Skeletal muscle cell (primary cell): Measurements from ENCODE around the gene TEX26.
"Not testable (repeated sequence)": the region's sequence is repeated elsewhere in the genome, so short reads cannot be mapped to it uniquely, and the experiment has no call there.

Source experiments
- DNase-seq: peaks from one replicate; pipeline ENCODE4 v3.0.0-alpha.2; 2010; ENCODE audit warnings: low read depth
- H3K4me3 ChIP-seq: 2 replicates; pipeline ENCODE4 v1.5.1; 2011; ENCODE audit warnings: low read depth, mild to moderate bottlenecking, control low read depth, low read length, moderate library complexity

TEX26 gene

DNA sequence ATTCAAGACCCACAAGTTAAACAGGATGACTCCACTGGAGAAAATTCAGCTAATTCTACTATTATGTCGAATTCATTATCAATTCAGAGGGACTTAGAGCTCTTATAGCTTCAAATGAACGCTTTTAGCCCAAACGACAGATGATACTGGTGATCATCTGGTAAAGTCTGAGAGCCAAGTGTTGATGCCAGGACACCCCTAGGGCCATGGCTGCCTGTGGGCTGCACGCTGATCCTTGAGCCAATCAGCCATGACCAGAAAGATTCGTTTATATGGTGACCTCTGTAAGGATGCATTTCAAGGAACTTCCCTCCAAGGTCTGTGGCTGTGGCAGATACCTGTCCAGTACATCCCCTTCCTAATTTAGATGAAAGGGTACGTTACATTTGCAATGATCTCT is 15.5 kb upstream of the TEX26 start:
- DNase-seq, result no peak
- H3K4me3 ChIP-seq, result no peak overlapping the region

DNA sequence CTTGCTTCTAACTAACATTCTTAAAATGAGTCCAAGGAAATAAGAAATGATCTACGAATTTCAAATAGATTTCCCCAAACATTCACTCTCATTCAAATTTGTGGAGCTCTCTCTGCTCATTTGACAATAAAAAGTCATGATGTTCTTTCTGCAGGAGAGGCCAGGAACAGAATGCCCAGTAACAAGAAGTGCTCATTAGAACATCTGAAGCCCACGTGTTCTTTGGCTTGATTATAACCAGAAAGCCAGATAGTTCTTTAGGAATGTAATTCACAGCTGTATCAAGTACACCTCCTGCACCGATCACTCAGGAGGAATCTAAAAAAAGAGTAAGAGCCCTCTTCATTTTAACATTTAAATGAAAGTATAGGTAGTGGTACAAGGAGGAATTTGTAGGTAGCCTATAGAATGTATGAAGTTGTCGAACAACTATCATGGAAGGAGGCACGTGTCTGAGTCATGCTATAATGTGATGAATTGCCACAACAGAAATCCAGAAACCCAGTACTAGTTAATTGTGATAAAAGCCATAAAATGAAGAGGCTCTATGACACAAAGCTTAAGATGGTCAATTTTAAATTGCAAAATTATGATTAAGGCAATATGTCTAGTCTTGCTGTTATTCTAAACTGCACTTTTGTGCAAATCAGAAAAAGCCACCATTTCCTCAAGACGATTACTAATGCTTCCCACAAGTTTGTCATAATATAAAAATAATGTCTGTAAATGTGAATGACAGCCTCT is 13.6 kb upstream of the TEX26 start:
- H3K4me3 ChIP-seq, result no peak overlapping the region
- no peak for DNase-seq

DNA sequence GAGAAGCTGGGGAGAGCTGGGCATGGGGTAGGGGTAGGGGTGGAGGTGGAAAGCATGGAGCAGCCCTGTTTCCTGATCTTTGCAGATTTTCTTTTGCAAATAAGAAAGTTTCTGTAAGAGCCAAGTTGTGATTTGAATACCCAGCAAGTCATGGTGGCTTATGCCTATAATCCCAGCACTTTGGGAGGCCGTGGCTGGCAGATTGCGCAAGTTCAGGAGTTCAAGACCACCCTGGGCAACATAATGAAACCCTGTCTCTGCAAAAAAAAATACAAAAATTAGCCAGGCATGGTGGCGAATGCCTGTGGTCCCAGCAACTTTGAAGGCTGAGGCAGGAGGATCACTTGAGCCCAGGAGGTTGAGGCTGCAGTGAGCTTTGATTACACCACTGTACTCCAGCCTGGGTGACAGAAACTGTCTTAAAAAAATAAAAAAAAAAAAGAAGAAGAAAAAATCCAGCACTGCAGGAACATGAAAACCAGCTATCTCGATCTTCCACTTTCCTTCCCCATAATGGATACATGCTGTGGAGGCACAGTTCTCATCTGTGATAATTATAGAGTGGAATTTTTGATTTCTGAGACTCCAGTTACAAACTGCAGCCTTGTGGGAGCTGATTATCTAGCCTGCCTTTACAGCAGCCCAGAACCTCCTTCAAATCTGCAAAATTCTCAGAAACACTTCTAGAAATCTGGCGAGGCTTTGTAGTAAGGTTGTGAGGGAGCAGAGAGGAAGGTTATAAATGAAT is 12.1 kb upstream of the TEX26 start:
- no peak overlapping the region for H3K4me3 ChIP-seq
- DNase-seq, result no peak

DNA sequence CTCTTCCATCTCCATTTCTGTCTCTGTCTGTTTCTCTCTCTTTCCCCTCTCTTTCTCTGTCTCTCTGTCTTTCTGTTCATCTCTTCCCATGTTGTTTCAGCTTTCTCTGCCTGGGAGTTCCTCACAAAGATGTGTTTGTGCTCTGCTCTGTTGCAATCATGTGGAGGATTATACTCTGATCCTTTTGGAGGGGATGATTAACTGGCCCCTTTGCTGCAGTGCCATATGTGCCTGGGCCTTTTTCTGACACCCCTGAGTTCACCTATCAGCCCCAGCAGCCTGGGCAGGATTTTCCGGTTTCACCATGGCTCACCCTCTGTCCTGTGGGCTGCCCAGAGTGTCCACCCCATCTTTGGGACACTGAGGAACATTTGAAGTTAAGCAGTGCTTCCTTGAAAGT is 9.0 kb upstream of the TEX26 start:
- H3K4me3 ChIP-seq, result no peak overlapping the region
- no peak for DNase-seq

DNA sequence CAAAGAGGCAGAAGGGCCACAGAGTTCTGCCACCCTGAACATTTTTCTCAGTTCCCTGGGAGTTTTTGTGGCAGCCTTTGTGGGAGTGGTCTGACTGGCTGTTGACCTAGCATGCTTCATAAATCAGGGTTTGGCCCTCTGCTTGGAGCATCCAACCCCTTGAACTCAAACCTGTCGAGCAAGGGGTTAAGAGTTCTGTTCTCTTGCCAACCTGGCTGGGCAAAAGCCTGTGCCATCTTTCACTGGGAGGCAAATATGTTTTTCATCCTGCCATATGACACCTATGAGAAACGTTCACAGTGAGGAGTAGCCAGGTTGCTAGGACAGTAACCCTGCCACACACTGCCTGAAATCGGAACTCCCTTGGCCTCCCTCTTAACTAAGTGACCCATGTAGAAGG is 7.7 kb upstream of the TEX26 start:
- DNase-seq, result no peak

DNA sequence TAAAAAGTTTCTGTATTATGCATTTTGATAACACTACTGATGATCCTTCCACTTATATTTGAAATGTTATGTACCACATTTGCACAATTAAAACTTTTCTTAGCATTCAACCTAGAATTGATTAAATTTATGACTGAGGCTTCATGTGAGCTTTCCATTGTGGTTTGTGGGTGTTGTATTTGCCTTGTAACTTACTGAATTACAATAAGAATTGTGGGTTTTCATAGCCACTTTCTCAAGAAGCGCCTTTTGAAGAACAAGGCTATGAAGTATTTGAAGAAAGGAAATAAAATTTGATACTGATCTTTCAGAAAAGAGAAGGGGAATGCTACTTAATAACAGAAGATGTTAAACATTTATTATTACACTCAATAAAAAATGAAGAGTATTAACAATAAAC is 7.0 kb upstream of the TEX26 start:
- no peak overlapping the region for H3K4me3 ChIP-seq
- no peak for DNase-seq

More for the DNA sequence above, 7.7 kb upstream of the TEX26 start:
- H3K4me3 ChIP-seq, result no peak overlapping the region

DNA sequence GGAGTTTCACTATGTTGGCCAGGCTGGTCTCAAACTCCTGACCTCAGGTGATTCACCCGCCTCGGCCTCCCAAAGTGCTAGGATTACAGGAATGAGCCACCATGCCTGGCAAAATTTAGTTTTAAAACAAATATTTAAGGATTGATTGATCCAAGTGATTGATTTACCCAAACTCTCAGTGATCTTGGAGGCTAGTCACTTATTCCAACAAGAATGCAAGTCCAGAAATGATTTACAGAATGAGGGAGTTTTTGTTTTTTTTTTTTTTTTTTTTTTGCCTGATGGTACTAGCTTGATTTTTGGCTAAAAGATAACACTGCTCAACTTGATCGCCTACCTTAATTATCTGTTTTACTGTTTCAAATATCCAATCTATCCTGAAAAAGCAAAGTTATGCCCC is 5.7 kb upstream of the TEX26 start:
- H3K4me3 ChIP-seq, result no peak overlapping the region
- DNase-seq, result no peak

DNA sequence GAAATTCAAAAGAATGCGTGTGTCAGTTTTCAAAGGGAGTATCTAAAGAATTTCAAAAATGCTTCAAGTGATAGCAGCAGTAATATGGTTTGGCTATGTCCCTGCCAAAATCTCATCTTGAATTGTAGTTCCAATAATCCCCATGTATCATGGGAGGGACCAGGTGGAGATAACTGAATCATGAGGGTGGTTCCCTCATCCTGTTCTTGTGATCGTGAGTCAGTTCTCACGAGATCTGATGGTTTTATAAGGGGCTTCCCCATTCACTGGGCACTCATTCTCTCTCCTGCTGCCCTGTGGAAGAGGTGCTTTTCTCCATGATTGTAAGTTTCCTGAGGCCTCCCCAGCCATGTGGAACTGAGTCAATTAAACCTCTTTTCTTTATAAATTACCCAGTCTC is 5.3 kb upstream of the TEX26 start:
- not testable (repeated sequence) for DNase-seq, H3K4me3 ChIP-seq

DNA sequence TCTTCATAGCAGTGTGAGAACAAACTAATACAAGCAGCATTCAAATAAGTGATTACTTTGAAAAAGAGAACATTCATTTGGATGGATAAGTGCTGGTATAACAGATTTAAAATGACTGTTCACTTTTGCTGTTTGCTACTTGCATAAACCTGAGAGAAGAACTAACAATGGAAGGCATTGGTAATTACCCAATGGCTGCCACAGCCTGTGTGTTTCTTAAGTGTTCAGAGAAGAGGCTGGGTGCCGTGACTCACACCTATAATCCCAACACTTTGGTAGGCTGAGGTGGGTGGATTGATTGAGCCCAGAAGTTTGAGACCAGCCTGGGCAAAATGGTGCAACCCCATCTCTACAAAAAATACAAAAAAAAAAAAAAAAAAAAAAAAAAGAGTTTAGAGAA is 4.9 kb upstream of the TEX26 start:
- H3K4me3 ChIP-seq, result no peak overlapping the region
- no peak for DNase-seq

DNA sequence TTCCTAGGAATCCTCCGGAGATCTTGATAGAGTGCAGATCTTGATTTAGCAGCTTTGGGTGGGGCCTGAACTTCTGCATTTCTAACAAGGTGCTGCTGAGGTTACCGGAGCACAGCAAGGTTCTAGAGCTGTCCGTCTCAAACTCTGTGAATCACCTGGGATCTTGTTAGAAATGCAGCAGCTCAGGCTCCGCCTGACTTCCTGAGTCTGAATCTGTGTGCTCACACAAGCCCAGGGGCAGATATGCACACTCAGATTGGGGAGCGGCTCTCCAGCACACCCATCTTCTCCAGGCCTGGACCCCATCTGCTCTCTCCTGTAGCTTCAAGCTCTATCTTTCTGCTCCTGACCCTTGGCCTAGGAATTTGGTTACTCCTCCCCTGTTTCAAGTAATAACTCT is 3.5 kb upstream of the TEX26 start:
- no peak for DNase-seq
- no peak overlapping the region for H3K4me3 ChIP-seq

DNA sequence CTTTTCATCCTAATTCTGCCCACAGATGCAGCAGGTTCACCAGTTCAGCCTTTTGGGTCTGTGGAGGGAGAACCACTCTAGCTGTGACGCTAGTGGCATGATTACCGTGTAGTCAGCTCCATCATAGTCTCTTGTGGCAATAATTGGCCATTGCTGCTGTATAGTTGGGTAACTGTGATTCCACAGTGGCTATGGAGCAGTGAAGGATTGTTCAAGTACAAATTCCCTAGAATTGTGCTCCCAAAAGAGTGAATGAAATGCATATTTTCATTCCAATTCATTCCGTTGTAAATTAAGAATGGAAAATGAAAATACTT is 856 bp downstream of the TEX26 start:
- no peak overlapping the region for H3K4me3 ChIP-seq
- no peak for DNase-seq

DNA sequence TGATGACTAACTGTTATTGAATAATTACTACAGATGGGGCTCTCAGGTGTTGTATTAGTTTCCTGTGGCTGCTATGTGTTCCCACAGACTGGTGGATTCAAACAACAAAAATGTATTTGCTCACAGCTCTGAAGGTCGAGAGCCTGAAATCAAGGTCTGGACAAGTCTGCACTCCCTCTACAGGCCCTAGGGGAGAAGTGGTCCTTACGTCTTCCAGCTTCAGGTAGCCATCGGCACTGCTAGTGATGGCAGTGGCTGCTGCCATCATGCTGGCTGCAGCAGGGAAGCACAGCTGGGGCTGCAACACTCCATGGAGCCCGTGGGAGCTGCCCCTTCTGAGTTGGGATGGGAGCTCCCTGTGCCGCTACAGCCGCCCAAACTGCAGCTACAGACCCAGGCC is 1.9 kb downstream of the TEX26 start:
- no peak overlapping the region for H3K4me3 ChIP-seq
- no peak for DNase-seq

DNA sequence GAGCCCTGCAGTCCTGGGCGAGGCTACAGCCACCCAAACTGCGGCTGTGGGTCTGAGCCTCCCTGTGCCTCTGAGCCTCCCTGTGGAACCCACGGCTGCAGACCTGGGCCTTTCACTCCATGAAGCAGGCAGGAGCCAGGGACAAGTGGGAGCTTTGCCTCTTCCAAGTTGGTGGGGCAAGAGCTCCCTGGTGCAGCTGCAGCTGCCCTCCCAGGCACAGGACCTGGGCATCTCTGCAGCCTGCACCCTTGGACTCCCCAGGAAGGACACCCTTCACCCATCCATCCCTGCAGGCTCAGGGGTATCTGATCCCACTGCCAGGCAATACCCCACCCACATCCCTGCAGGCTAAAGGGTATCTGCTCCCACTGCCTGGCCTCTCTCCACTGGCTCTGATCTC is 2.3 kb downstream of the TEX26 start:
- DNase-seq, result no peak
- H3K4me3 ChIP-seq, result no peak overlapping the region

DNA sequence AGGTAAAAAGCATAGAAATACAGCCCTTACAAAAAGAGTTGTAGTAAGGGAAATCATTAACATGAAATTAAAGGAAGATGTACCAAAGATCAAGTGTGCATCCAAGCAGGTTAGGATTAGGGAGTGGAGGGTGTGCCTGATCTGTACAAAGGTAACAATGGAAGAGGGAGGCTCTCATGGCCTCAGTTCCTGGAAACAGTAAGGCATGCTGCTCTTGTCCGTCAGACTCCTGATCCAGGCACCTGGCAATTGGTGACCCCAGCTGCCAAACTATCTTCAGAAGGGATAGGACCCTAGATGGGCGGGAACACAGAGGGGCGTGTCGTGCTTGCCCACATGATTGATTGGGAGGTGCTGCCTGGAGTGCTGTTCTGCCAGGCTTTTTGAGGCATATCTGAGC is 4.5 kb downstream of the TEX26 start:
- DNase-seq, result no peak

DNA sequence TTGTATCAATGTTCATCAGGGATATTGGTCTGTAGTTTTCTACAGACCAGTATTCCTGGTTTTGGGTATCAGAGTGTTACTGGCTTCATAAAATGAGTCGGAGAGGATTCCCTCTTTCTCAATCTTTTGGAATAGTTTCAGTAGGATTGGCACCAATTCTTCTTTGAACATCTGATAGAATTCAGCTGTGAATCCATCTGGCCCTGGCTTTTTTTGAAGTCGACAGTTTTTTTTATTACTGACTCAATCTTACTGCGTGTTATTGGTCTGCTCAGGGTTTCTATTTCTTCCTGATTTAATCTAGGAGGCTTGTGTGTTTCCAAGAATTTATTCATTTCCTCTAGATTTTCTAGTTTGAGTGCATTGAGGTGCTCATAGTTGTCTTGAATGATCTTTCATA is 11.4 kb downstream of the TEX26 start:
- no peak for DNase-seq
- no peak overlapping the region for H3K4me3 ChIP-seq

More for the DNA sequence above, 4.5 kb downstream of the TEX26 start:
- no peak overlapping the region for H3K4me3 ChIP-seq

DNA sequence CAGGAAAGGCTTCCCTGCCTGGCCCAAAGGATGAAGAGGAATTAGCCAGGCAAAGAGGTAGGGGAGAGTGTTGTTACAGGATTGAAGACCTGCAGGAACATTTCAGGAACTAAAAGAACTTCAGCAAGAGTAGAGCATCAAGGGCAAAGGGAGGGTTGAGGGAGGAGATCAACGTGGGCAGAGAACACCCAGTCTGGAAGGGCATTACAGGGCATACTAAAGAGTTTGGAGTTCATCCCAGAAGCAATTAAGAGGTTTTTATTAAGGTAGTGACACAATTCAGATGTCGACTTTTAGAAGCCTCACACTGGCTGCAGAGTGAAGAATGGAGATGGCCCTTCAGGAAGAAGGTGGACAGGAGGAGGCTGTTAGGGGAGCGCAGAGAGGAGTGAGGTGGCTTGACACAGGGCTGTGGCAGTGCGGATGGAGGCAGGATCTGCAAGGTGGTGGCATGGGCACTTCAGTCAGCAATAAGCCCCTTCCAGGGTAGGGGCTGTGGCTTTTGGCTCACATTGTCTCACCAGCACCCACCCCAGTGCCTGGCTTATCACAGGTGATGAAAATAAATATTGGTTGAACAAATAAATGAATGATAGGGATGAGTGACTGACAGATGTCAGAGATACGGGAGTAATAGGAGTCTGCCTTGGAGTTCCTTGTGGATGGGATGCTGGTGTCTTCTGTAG is 24.9 kb downstream of the TEX26 start:
- DNase-seq, result no peak
- H3K4me3 ChIP-seq, result no peak overlapping the region

DNA sequence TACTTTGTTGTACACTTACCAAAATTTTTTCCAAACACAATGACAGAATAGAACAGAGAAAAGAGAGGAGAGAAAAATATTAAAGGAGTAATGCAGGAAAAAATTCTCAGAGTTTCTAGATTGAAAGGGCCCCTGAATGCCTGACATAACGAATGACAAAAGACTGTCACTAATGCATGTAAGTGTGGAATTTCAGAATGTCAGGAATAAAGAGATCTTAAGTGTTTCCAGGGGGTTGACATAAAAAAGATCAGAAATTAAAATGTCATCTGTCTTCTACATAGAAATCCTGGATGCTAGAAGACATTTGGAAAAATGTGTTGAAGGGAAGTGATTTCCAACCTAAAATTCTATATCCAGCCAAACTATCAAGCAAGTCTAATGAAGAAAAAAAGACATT is 27.2 kb downstream of the TEX26 start:
- H3K4me3 ChIP-seq, result no peak overlapping the region
- DNase-seq, result no peak

DNA sequence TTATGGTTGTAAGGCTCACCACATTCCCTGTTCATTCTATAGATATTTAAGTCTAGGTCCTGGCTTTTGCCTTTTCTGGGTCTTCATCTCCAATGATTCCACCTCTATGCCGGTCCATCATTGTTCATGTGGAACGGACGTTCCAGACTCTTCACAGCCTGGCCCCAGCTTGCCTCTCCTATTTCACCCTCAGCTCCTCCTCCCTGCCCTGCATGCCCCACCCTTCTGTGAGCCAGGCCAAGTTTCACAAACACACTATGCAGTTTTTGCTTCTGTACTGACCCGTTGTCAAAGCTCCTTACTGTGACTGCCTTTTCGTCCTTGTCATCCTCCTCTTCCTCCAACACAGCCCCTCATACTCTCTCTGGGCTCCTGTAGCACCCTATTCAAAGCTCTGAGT is 31.3 kb downstream of the TEX26 start:
- no peak for DNase-seq
- no peak overlapping the region for H3K4me3 ChIP-seq

DNA sequence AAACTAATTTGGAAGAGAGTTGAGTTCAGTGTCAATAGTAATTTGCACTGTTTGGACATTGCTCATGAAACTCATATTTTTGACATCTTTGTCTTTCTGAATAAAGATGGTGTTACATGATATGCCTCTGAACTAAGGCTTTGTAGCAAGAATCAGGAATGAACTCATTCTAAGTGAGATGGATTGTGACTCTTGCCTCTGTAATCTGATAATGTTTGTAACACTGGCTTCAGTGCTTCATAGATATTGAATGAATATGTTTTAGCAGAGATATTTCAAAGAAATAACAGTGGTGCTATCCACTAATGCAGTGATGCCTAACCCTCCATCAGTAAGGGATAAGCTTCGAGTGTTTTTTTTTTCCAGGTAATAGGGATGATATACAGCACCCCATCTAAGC is 32.9 kb downstream of the TEX26 start:
- no peak for DNase-seq
- no peak overlapping the region for H3K4me3 ChIP-seq

DNA sequence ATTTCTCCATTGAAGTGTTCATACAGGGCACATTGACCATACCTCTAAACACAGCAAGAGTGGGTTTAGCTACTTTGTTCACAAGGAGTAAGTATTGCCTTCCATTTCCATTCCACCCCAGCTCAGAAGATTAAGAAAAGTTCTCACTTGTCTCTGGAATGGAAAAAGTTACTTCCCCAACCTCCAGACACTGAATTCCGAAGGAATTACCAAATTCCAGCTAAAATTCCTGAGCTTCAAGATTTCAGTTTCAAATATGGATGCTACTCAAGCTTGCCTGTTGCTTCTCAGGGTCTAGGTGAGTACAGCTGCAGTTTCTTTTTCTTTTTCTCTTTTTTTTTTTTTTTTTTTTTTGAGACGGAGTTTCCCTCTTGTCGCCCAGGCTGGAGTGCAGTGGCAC is 33.6 kb downstream of the TEX26 start:
- DNase-seq, result no peak
- no peak overlapping the region for H3K4me3 ChIP-seq

DNA sequence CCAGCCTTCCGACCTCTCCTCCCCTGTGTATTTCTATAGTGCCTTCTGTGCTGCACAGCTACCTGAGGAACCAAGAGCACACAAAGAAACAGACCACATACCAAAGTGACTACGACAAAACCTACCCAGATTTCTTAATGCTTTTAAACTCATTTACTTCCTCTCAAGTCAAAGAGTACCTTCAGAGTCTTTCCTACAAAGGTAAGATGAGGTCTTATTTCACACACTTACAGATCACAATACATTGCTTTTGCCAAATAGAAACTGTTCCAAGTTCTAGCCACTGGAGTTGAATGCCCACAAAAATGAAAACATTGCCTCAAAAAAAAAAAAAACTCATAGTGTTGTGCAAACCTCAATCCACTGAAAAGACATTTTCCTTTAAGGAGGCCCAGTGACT is 36.4 kb downstream of the TEX26 start:
- H3K4me3 ChIP-seq, result no peak overlapping the region
- DNase-seq, result no peak
